ENCODE results near the gene PGM5. TPM values are rescaled to one million over a fixed set of nuclear protein-coding genes. Genes with fewer than 3 reads are reported as not detected.
"Not testable (repeated sequence)": the region's sequence is repeated elsewhere in the genome, so short reads cannot be mapped to it uniquely, and the experiment has no call there.

Gene PGM5
- total and polyA plus RNA-seq, 2 of the 8 experiments (the other 6 are each of a cell fraction or from before 2014, with no cell fraction given), result not detected

DNA sequence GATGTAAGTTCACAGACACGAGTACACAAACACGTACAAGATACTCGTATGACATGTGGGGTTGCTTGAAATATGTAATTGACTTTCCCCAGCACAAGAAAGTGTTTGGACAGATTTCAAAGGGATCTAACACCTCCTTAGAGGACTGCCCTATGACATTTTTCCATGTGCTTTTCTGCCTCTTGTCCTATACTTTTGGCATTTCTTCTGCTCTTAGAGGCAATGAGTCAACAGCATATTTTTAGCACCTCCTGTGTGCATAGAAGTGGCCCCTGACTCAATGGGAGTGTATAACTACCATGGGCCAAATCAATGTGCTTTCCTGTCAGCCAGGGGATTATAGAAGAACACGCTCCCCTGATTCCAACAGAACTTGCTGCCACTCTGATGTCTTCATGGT is 4.7 kb upstream of the PGM5 start:
- POLR2A ChIA-PET (ENCODE audit: partially characterized antibody); DNase-seq (ENCODE audit: low read depth in 1 of 2, low spot score in 2 of 2); H4K91ac ChIP-seq (replicated peaks; ENCODE audit: insufficient read length, low read length): not testable (repeated sequence)

GRCh38 chr9:68355993-68356379 is 425 bp upstream of the PGM5 start:
- H2BK20ac ChIP-seq (ENCODE audit: low read length); H3K23me2 ChIP-seq (ENCODE audit: low read depth, low read length); H3K18ac ChIP-seq (ENCODE audit: extremely low read depth, low read length); H3K14ac ChIP-seq (ENCODE audit: insufficient read length); H4K8ac ChIP-seq (ENCODE audit: extremely low read depth, insufficient read depth, low read length); H2BK5ac ChIP-seq (ENCODE audit: low read depth, low read length); H2AFZ ChIP-seq (ENCODE audit: low read length); POLR2A ChIA-PET (ENCODE audit: partially characterized antibody); H2BK15ac ChIP-seq (ENCODE audit: low read length); FAIRE-seq; H3K4me1 ChIP-seq (replicated peaks in 1 of 4; ENCODE audit: control insufficient read depth in 3 of 4, insufficient read depth in 4 of 4, low read length in 3 of 4); H3K4me3 ChIP-seq (ENCODE audit: extremely low read depth in 1 of 4, insufficient read depth in 2 of 4, low read depth in 3 of 4, low read length in 4 of 4); H4K20me1 ChIP-seq (replicated peaks in 1 of 2; ENCODE audit: control insufficient read depth in 1 of 2, insufficient read depth in 2 of 2, low read length in 2 of 2); H3K9me3 ChIP-seq (ENCODE audit: insufficient read depth in 2 of 2, low read depth in 1 of 2, low read length in 1 of 2); H3K56ac ChIP-seq (replicated peaks; ENCODE audit: insufficient read length, low read depth, low read length); H3K4ac ChIP-seq (replicated peaks; ENCODE audit: insufficient read length, low read depth, low read length); H3K27ac ChIP-seq (ENCODE audit: low read depth, low read length); H4K5ac ChIP-seq (ENCODE audit: insufficient read length, low read depth, low read length); H2BK120ac ChIP-seq (replicated peaks; ENCODE audit: low read depth, low read length); H2AK5ac ChIP-seq (ENCODE audit: low read depth, low read length); DNase-seq (ENCODE audit: low read depth in 1 of 2, low spot score in 2 of 2); H2BK12ac ChIP-seq (ENCODE audit: low read depth, low read length); H4K91ac ChIP-seq (replicated peaks; ENCODE audit: insufficient read length, low read length); H3K23ac ChIP-seq (ENCODE audit: insufficient read length); H3K79me2 ChIP-seq (ENCODE audit: control insufficient read depth in 1 of 2, insufficient read depth in 2 of 2, low read length in 2 of 2); H3K9ac ChIP-seq (replicated peaks in 1 of 4; ENCODE audit: extremely low read depth in 1 of 4, low read depth in 3 of 4, low read length in 3 of 4); H3K79me1 ChIP-seq (ENCODE audit: low read depth, low read length); CTCF ChIA-PET (ENCODE audit: partially characterized antibody); H3K36me3 ChIP-seq (ENCODE audit: control insufficient read depth in 2 of 4, insufficient read depth in 4 of 4, low read length in 3 of 4): not testable (repeated sequence)
- 33% methylated on average over 5 of the region's 5 CpGs; no CpG with 5 or more reads in 1 of the 2 experiments for WGBS, 2 experiments (ENCODE audit: extremely low coverage in 1 of 2, insufficient coverage in 1 of 2, insufficient read length in 1 of 2, insufficient replicate concordance in 2 of 2, low coverage in 1 of 2, low lambda C conversion rate in 2 of 2, missing lambda C conversion rate in 1 of 2)
- Histone ChIP-seq H3K27me3 (replicated peaks in 1 of 4; ENCODE audit: control insufficient read depth in 3 of 4, extremely low read depth in 1 of 4, insufficient read depth in 3 of 4, low read length in 3 of 4) (peaks cover 14 to 40% (median 29%) of the 10 kb centered on the region in 4 experiments; a peak in 6 of 7 replicates), H3K4me2 (ENCODE audit: insufficient read depth in 1 of 2, low read depth in 2 of 2, low read length in 2 of 2) (peak overlapping the region in 1 of 2 experiments; percentile 52; a peak in 2 of 4 replicates)

More for the DNA sequence above, 4.7 kb upstream of the PGM5 start:
- H3K4ac ChIP-seq (replicated peaks; ENCODE audit: insufficient read length, low read depth, low read length); H2BK20ac ChIP-seq (ENCODE audit: low read length); H3K23me2 ChIP-seq (ENCODE audit: low read depth, low read length); H2AFZ ChIP-seq (ENCODE audit: low read length); H2BK15ac ChIP-seq (ENCODE audit: low read length); H3K18ac ChIP-seq (ENCODE audit: extremely low read depth, low read length); H4K8ac ChIP-seq (ENCODE audit: extremely low read depth, insufficient read depth, low read length); H2BK12ac ChIP-seq (ENCODE audit: low read depth, low read length); H3K36me3 ChIP-seq (ENCODE audit: control insufficient read depth in 2 of 4, insufficient read depth in 4 of 4, low read length in 3 of 4); H3K9ac ChIP-seq (replicated peaks in 1 of 4; ENCODE audit: extremely low read depth in 1 of 4, low read depth in 3 of 4, low read length in 3 of 4); H4K5ac ChIP-seq (ENCODE audit: insufficient read length, low read depth, low read length); H3K4me3 ChIP-seq (ENCODE audit: extremely low read depth in 1 of 4, insufficient read depth in 2 of 4, low read depth in 3 of 4, low read length in 4 of 4); H2AK5ac ChIP-seq (ENCODE audit: low read depth, low read length); H3K79me1 ChIP-seq (ENCODE audit: low read depth, low read length); H4K20me1 ChIP-seq (replicated peaks in 1 of 2; ENCODE audit: control insufficient read depth in 1 of 2, insufficient read depth in 2 of 2, low read length in 2 of 2); H3K14ac ChIP-seq (ENCODE audit: insufficient read length); H3K4me1 ChIP-seq (replicated peaks in 1 of 4; ENCODE audit: control insufficient read depth in 3 of 4, insufficient read depth in 4 of 4, low read length in 3 of 4); H3K79me2 ChIP-seq (ENCODE audit: control insufficient read depth in 1 of 2, insufficient read depth in 2 of 2, low read length in 2 of 2); H2BK5ac ChIP-seq (ENCODE audit: low read depth, low read length); H3K9me3 ChIP-seq (ENCODE audit: insufficient read depth in 2 of 2, low read depth in 1 of 2, low read length in 1 of 2); H3K56ac ChIP-seq (replicated peaks; ENCODE audit: insufficient read length, low read depth, low read length); H3K23ac ChIP-seq (ENCODE audit: insufficient read length); FAIRE-seq; CTCF ChIA-PET (ENCODE audit: partially characterized antibody); H3K4me2 ChIP-seq (ENCODE audit: insufficient read depth in 1 of 2, low read depth in 2 of 2, low read length in 2 of 2); H3K27ac ChIP-seq (ENCODE audit: low read depth, low read length); H2BK120ac ChIP-seq (replicated peaks; ENCODE audit: low read depth, low read length): not testable (repeated sequence)
- 84% methylated on average over 4 of the region's 4 CpGs; no CpG with 5 or more reads in 1 of the 2 experiments for WGBS, 2 experiments (ENCODE audit: extremely low coverage in 1 of 2, insufficient coverage in 1 of 2, insufficient read length in 1 of 2, insufficient replicate concordance in 2 of 2, low coverage in 1 of 2, low lambda C conversion rate in 2 of 2, missing lambda C conversion rate in 1 of 2)
- H3K27me3 ChIP-seq (replicated peaks in 1 of 4; ENCODE audit: control insufficient read depth in 3 of 4, extremely low read depth in 1 of 4, insufficient read depth in 3 of 4, low read length in 3 of 4), result peaks cover 6 to 17% (median 12%) of the 10 kb centered on the region in 4 experiments; a peak in 6 of 7 replicates
